K562 (cell line): Measurements from ENCODE around the gene HNRNPA2B1. TPM values are rescaled to one million over a fixed set of nuclear protein-coding genes. Genes with fewer than 3 reads are reported as not detected.

Source experiments
- ATAC-seq: fragments of 200-7000 bp; cut with Tn5 transposase; 3 replicates; pipeline ENCODE4 v1.9.1; 2020; ENCODE audit warnings: moderate library complexity
- BruUV-seq: library from RNA; stranded (reverse); fragments of 400-500 nt; replicated peaks from 2 replicates; lab custom pipeline; 2021; lab: Mats Ljungman, UMichigan
- CTCF ChIA-PET: fragments of 300-600 bp; formaldehyde crosslinking; extraction: SDS; loops from one replicate; lab custom pipeline; 2021; ENCODE audit warnings: low intra/inter-chr PET ratio; lab: Yijun Ruan, JAX
- POLR2A ChIA-PET: fragments of 300-600, 350-650 bp; sonication (Branson Sonifier 250); formaldehyde crosslinking; extraction: SDS; loops from one replicate; lab custom pipeline; 2021; ENCODE audit warnings: antibody characterized with exemption, inconsistent platforms; lab: Yijun Ruan, JAX
- DNase-seq, 4 experiments: peaks; one replicate each; pipeline versions ENCODE4 v3.0.0 to v3.0.0-alpha.2; 2011 to 2018; ENCODE audit warnings: low spot score in 3 of 4, mixed read lengths in 3 of 4; ENCODE audit errors: extremely low read depth in 1 of 4
- FAIRE-seq: peaks from 2 replicates; lab custom pipeline; 2011; peaks lifted over from hg19 to GRCh38; lab: Jason Lieb, UNC
- H2AFZ ChIP-seq: 2 replicates; pipeline ENCODE4 v1.6.0; 2011; ENCODE audit warnings: low read depth, low read length, control low read depth, inconsistent platforms
- H3K27ac ChIP-seq: fragments of 200-600 bp; 3 replicates; pipeline ENCODE4 v1.8.0; 2011; ENCODE audit warnings: low read depth, mild to moderate bottlenecking, control low read depth, inconsistent platforms, low read length, moderate library complexity, mixed read lengths; ENCODE audit errors: extremely low read depth
- H3K27me3 ChIP-seq, 2 experiments: fragments of 300-600 bp in 1 of 2; 2 replicates in 1 of 2; 3 replicates in 1 of 2; pipeline versions ENCODE4 v1.6.0 to v1.8.0; 2011; ENCODE audit warnings: inconsistent platforms in 2 of 2, low read length in 2 of 2, mild to moderate bottlenecking in 1 of 2, mixed read lengths in 1 of 2, moderate library complexity in 1 of 2; ENCODE audit not compliant: control insufficient read depth in 2 of 2, insufficient read depth in 2 of 2
- H3K36me3 ChIP-seq: fragments of 300-600 bp; 3 replicates; pipeline ENCODE4 v1.8.0; 2011; ENCODE audit warnings: mild to moderate bottlenecking, low read length, inconsistent platforms; ENCODE audit not compliant: control insufficient read depth, insufficient read depth
- H3K4me1 ChIP-seq, 2 experiments: fragments of 200-600 bp in 1 of 2; replicated peaks in 1 of 2; 2 replicates in 1 of 2; 3 replicates in 1 of 2; pipeline versions ENCODE4 v1.5.1 to v1.8.0; 2011; ENCODE audit warnings: inconsistent platforms in 2 of 2, low read length in 2 of 2, mild to moderate bottlenecking in 1 of 2, mixed read lengths in 1 of 2, moderate library complexity in 1 of 2; ENCODE audit not compliant: control insufficient read depth in 2 of 2, insufficient read depth in 2 of 2
- H3K4me2 ChIP-seq: 2 replicates; pipeline ENCODE4 v1.6.1; 2011; ENCODE audit warnings: low read length, control low read depth, inconsistent platforms, mixed read lengths; ENCODE audit not compliant: insufficient read depth
- H3K4me3 ChIP-seq: fragments of 200-600 bp; sonication (generic), shearing (Covaris generic); 2 replicates; pipeline ENCODE4 v1.5.1; 2016; ENCODE audit warnings: control low read depth, inconsistent platforms
- H3K79me2 ChIP-seq: fragments of 200-600 bp; 3 replicates; pipeline ENCODE4 v1.8.0; 2011; ENCODE audit warnings: low read length, inconsistent platforms; ENCODE audit not compliant: control insufficient read depth, insufficient read depth
- H3K9ac ChIP-seq, 2 experiments: 2 replicates each; pipeline versions ENCODE4 v1.6.0 to v1.6.1; 2011; ENCODE audit warnings: low read depth in 2 of 2, low read length in 2 of 2, control low read depth in 1 of 2, inconsistent platforms in 1 of 2, mild to moderate bottlenecking in 1 of 2, mixed read lengths in 1 of 2; ENCODE audit not compliant: insufficient read depth in 1 of 2
- H3K9me1 ChIP-seq: one replicate; pipeline ENCODE4 v1.6.0; 2011; ENCODE audit warnings: inconsistent platforms, mild to moderate bottlenecking, low read length, moderate library complexity; ENCODE audit not compliant: control insufficient read depth, insufficient read depth
- H3K9me3 ChIP-seq: replicated peaks from 2 replicates; pipeline ENCODE4 v1.5.1; 2011; ENCODE audit warnings: low read depth, low read length, inconsistent platforms; ENCODE audit not compliant: control insufficient read depth, insufficient read depth
- H4K20me1 ChIP-seq: replicated peaks from 2 replicates; pipeline ENCODE4 v1.6.1; 2011; ENCODE audit warnings: low read length, inconsistent platforms, mixed read lengths; ENCODE audit not compliant: control insufficient read depth, insufficient read depth
- BCOR ChIP-seq: fragments of 450-650 bp; IDR thresholded peaks from 2 replicates; pipeline ENCODE4 v1.6.1; 2016
- CBX1 ChIP-seq: sonication (generic); IDR thresholded peaks from 2 replicates; pipeline ENCODE4 v1.6.1; 2016; ENCODE audit warnings: antibody characterized with exemption, low read depth, mild to moderate bottlenecking
- ILF3 ChIP-seq: fragments of 450-650 bp; IDR thresholded peaks from 2 replicates; pipeline ENCODE4 v1.6.1; 2018; ENCODE audit warnings: antibody characterized with exemption, mild to moderate bottlenecking, moderate library complexity, borderline replicate concordance
- L3MBTL2 ChIP-seq: fragments of 450-650 bp; IDR thresholded peaks from 2 replicates; pipeline ENCODE4 v1.6.1; 2016; ENCODE audit warnings: mild to moderate bottlenecking, moderate library complexity
- LEF1 ChIP-seq: fragments of 450-650 bp; IDR thresholded peaks from 2 replicates; pipeline ENCODE4 v1.6.1; 2016; ENCODE audit warnings: mild to moderate bottlenecking
- NEUROD1 ChIP-seq: fragments of 150-350 bp; IDR thresholded peaks from 2 replicates; pipeline ENCODE4 v1.6.1; 2014; ENCODE audit warnings: borderline replicate concordance, low read length, low read depth; ENCODE audit not compliant: partially characterized antibody
- NFRKB ChIP-seq: fragments of 450-650 bp; IDR thresholded peaks from 2 replicates; pipeline ENCODE4 v1.6.1; 2016; ENCODE audit warnings: low read depth
- PHF21A ChIP-seq: fragments of 450-650 bp; IDR thresholded peaks from 2 replicates; pipeline ENCODE4 v1.6.1; 2017; ENCODE audit warnings: low read depth, borderline replicate concordance
- TFAP4 ChIP-seq: sonication (generic); formaldehyde crosslinking; IDR thresholded peaks from 2 replicates; pipeline ENCODE4 v1.8.0; 2022; ENCODE audit warnings: missing genetic modification reagents, mild to moderate bottlenecking, moderate library complexity, borderline replicate concordance
- U2AF1 ChIP-seq: fragments of 200-400 bp; formaldehyde crosslinking; optimal IDR thresholded peaks from 2 replicates; pipeline ENCODE3; 2017; ENCODE audit warnings: mild to moderate bottlenecking, low read depth, low read length, moderate library complexity
- ZBTB17 ChIP-seq: fragments of 450-650 bp; formaldehyde crosslinking; IDR thresholded peaks from 2 replicates; pipeline ENCODE4 v1.4.0; 2020; ENCODE audit warnings: mild to moderate bottlenecking
- ZNF395 ChIP-seq: fragments of 200-800 bp; sonication (Bioruptor generic); IDR thresholded peaks from 2 replicates; pipeline ENCODE4 v1.6.1; 2017; ENCODE audit warnings: missing genetic modification characterization, missing compliant biosample characterization
- ZNF431 ChIP-seq: sonication (generic); formaldehyde crosslinking; IDR thresholded peaks from 2 replicates; pipeline ENCODE4 v1.8.0; 2022; ENCODE audit warnings: mild to moderate bottlenecking, missing genetic modification reagents
- ZNF609 ChIP-seq: sonication (generic); formaldehyde crosslinking; IDR thresholded peaks from 2 replicates; pipeline ENCODE4 v1.8.1; 2023; ENCODE audit warnings: missing genetic modification reagents, mild to moderate bottlenecking, borderline replicate concordance
- WGBS: fragments of 100-300 bp; shearing (Covaris generic); methylation state at CpG from one replicate; pipeline ENCODE4 v1.1.6; 2016; ENCODE audit warnings: low coverage, mixed read lengths; ENCODE audit not compliant: insufficient coverage; ENCODE audit errors: missing lambda C conversion rate; 5-methylcytosine and 5-hydroxymethylcytosine counted together
- in situ Hi-C: fragments of 300-500 bp; cut with MboI; formaldehyde crosslinking; loops from 4 replicates; pipeline ENCODE4 v1.15.0; 2018; ENCODE audit warnings: inconsistent platforms, mixed read lengths
- intact Hi-C: fragments of 100-400 bp; cut with micrococcal nuclease; formaldehyde crosslinking; loops from 2 replicates; pipeline ENCODE4 v1.14.2; 2022
- polyA plus RNA-seq, 8 experiments: library from polyadenylated mRNA; depleted of rRNA in 4 of 8; stranded (reverse) in 5 of 8; unstranded in 3 of 8; fragments of >200 nt; fragmentation: Nextera tagmentation in 2 of 8; fragmentation: Illumina TruSeq in 1 of 8; extraction: Ambion mirVana in 2 of 8; extraction: Trizol in 1 of 8; gene quantifications; 2 replicates each; pipeline versions ENCODE4 v1.2.1 to v1.2.3, GENCODE V29; 2011 to 2014; ENCODE audit warnings: inconsistent platforms in 1 of 8, missing spikeins in 1 of 8
- total RNA-seq, 7 experiments: library from RNA; depleted of rRNA in 6 of 7; stranded (reverse); fragments of >200 nt in 6 of 7; fragmentation: Illumina TruSeq in 2 of 7; extraction: Trizol in 2 of 7; gene quantifications; 2 replicates each; pipeline versions ENCODE4 v1.2.1 to v1.2.3, GENCODE V29; 2011 to 2021; ENCODE audit warnings: low replicate concordance in 1 of 7

HNRNPA2B1 gene
- total and polyA plus RNA-seq, 9 of the 15 experiments (the other 6 are each of a cell fraction or from before 2014, with no cell fraction given) = 630 to 1,989 (median 865) TPM

GRCh38 chr7:26201247-26202018, 887 bp upstream of the HNRNPA2B1 start, which contains the start of gene CBX3:
TSS of gene CBX3 (plus strand) at chr7:26201745. CDS start at chr7:26202999, 1,254 bp downstream.
- ChIA-PET CTCF (interaction anchor here (0.6 kb wide), 1 partner anchor 164 kb away, joined by 4 read pairs; no protein-coding TSS in a partner anchor), POLR2A (interaction anchor here (0.6 to 5.1 kb wide), 12 partner anchors 10 to 589 kb away, joined by 3 to 61 read pairs (median 5); partner anchors contain the start of gene NFE2L3)
- intact Hi-C loops (loop anchor here (1.0 to 10.0 kb wide), 5 partner anchors 83 to 339 kb away; no protein-coding TSS in a partner anchor), in situ Hi-C loops (no loop called here)
- peak within 1 kb of the TSS; percentile 74 for H2AFZ ChIP-seq
- H3K9me1 ChIP-seq = peaks cover 5% of the 10 kb centered on the region
- DNase-seq = peak; percentile 85 to 97 (median 89)
- BruUV-seq = no TSS peak
- H3K36me3 ChIP-seq = peaks cover 70% of the 10 kb centered on the region
- peak within 1 kb of the TSS; percentile 89 for H3K4me2 ChIP-seq
- H3K79me2 ChIP-seq = peaks cover 93% of the 10 kb centered on the region
- FAIRE-seq = peak; percentile 44
- peak within 1 kb of the TSS; percentile 97 for H3K27ac ChIP-seq
- H4K20me1 ChIP-seq = peaks cover 44% of the 10 kb centered on the region
- peak within 1 kb of the TSS; percentile 76 for H3K4me3 ChIP-seq
- 2% methylated on average over 13 of the region's 86 CpGs for WGBS
- no peaks in the 10 kb centered on the region for H3K9me3 ChIP-seq
- no peaks in the 10 kb centered on the region for H3K27me3 ChIP-seq
- H3K4me1 ChIP-seq = peaks cover 0 to 20% of the 10 kb centered on the region in 2 experiments; a peak in 3 of 5 replicates
- ATAC-seq = peak; percentile 66
- H3K9ac ChIP-seq = peak within 1 kb of the TSS; percentile 99
- TF ChIP-seq ZNF431 (CRISPR knock-in tag) = peak; percentile 33; the same call in 1 of the 2 replicates
- peak; percentile 93 for TF ChIP-seq ZNF395 (CRISPR knock-in tag)
- TF ChIP-seq U2AF1 = peak; percentile 74
- peak; percentile 40 for TF ChIP-seq NEUROD1
- no peak for TF ChIP-seq BCOR
- TF ChIP-seq L3MBTL2 = peak; percentile 51
- TF ChIP-seq ZBTB17 = 0 out of 2 replicates have a peak, but pooled peaks have one; percentile 25
- TF ChIP-seq ZNF609 (CRISPR knock-in tag) = 0 out of 2 replicates have a peak, but pooled peaks have one; percentile 5
- TF ChIP-seq CBX1 = peak; percentile 74
- no peak for TF ChIP-seq PHF21A
- TF ChIP-seq LEF1 = peak; percentile 43; the same call in 1 of the 2 replicates
- TF ChIP-seq NFRKB = peak; percentile 75
- TF ChIP-seq ILF3 = no peak
- peak; percentile 23 for TF ChIP-seq TFAP4 (CRISPR knock-in tag)
